ENCODE data around the gene TMEM233.

TMEM233 gene

GRCh38 chr12:119676022-119676421 lies 82.4 kb downstream of the TMEM233 start:
- no peak for TF ChIP-seq CTCF (IDR thresholded peaks at IDR 0.05; ENCODE audit: extremely low read depth, missing control alignments)
- DNase-seq (ENCODE audit: low spot score) = no peak

GRCh38 chr12:119676573-119676972 lies 83.0 kb downstream of the TMEM233 start:
- no peak for TF ChIP-seq CTCF (IDR thresholded peaks at IDR 0.05; ENCODE audit: extremely low read depth, missing control alignments)
- no peak for DNase-seq (ENCODE audit: low spot score)

- no peak for DNase-seq (ENCODE audit: low spot score)
- no peak for TF ChIP-seq CTCF (IDR thresholded peaks at IDR 0.05; ENCODE audit: extremely low read depth, missing control alignments)
These were observed 84.9 kb downstream of the TMEM233 start for GRCh38 chr12:119678459-119678858.

GRCh38 chr12:119679081-119679480 lies 85.5 kb downstream of the TMEM233 start:
- no peak for TF ChIP-seq CTCF (IDR thresholded peaks at IDR 0.05; ENCODE audit: extremely low read depth, missing control alignments)
- DNase-seq (ENCODE audit: low spot score) = no peak

GRCh38 chr12:119679490-119679889 lies 85.9 kb downstream of the TMEM233 start:
- no peak for DNase-seq (ENCODE audit: low spot score)
- no peak for TF ChIP-seq CTCF (IDR thresholded peaks at IDR 0.05; ENCODE audit: extremely low read depth, missing control alignments)

GRCh38 chr12:119681111-119681510 lies 87.5 kb downstream of the TMEM233 start:
- no peak for TF ChIP-seq CTCF (IDR thresholded peaks at IDR 0.05; ENCODE audit: extremely low read depth, missing control alignments)
- no peak for DNase-seq (ENCODE audit: low spot score)

- TF ChIP-seq CTCF (IDR thresholded peaks at IDR 0.05; ENCODE audit: extremely low read depth, missing control alignments) = no peak
- peak; percentile 66 for DNase-seq (ENCODE audit: low spot score)
These were observed 88.4 kb downstream of the TMEM233 start for GRCh38 chr12:119681728-119682638.

Data from GM20000 (cell line).